Activated T-helper 1 cell treated with anti-CD3 and anti-CD28 coated beads, Interleukin-2, amount 50 U/mL, for 16 hours (primary cell): ENCODE data around the gene CYCS.
A peak's percentile ranks its signal among the peaks of the same experiment; 100 is the strongest.
"Not testable (repeated sequence)": the region's sequence is repeated elsewhere in the genome, so short reads cannot be mapped to it uniquely, and the experiment has no call there.

ENCODE experiments used
- DNase-seq, 2 donors: peaks; one replicate each; pipeline ENCODE4 v3.0.0-alpha.2; 2020; ENCODE audit warnings: low read depth in 1 of 2, low spot score in 1 of 2

Gene CYCS

DNA sequence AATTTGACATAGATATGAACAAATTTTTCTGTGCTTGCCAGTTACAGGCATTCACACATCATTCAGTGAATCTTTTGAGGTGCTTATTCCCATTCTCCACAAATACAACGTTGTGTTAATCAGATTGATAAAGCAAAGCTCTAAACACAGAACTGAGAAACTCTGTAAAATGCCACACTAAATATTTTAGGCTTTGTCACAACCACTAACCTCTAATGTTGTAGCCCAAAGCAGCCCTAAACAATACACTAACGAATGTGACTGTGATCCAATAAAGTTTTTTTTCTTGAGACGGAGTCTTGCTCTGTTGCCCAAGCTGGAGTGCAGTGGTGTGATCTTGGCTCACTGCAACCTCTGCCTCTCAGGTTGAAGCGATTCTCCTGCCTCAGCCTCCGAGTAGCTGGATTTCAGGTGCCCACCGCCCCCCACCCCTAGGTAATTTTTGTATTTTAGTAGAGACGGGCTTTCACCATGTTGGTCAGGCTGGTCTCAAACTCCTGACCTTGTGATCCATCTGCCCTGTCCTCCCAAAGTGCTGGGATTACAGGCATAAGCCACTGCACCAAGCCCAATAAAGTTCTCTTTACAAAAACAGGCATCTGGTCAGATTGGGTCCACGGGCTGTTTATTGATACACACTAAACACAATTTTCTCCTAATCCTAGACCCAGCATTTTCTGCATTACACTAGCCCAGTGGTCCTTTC lies 6.9 kb downstream of the CYCS start:
- no peak for DNase-seq

DNA sequence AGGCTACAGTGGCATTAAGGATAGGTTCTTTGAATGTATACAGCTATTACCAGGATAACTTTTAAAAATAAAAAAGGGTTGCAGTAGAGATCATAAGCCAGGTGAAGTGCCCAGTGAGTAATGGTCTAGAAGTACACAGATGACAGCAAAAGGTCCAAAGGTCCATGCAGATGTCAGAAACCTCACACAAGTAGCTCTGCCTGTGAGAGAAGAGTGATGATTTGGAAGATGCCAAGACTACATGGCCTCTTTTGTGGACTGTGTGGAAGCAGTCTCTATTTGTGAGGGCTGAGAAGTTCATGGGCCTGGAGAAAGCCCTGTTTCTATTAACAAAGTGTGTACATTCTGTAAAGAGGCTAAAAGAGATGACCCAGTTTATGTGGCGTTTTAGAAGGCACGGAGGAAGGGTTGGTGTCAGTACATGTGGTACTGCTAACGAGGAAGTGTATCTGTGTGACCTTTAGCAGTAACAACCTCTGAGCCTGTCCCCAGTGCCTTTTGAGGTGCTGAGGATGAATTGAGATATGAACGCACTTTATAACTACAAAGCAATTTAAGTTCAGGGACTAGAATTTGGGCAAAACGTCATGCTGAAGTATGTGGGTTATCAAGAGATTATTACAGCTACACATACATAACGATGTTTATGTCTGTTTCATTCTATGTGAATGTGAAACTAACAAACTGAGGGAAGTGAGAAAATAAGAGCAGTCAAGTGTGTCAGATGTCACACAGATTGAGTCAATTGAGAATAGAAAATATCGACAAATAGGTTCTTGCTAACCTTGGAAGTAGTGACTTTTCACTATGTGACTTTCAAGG lies 7.6 kb downstream of the CYCS start:
- DNase-seq = no peak

DNA sequence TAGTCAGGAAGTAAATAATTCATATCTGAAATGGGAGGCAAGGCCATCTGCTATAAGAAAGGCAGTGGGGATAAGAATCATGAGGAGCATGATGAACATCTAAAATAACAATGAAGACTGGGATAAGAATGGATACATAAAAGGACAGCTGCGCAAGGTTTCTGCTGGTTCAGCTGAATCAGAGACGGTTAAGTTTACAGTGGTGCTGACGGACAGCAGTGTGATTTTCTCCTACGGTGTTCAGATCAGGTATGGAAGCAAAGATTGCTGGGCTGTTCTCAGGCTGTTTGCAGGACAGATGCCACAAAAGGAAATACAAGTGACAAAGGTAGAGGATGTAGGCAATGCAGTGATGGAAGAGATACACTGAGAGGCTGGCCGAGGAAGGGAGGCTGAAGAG lies 8.4 kb downstream of the CYCS start:
- DNase-seq = no peak

DNA sequence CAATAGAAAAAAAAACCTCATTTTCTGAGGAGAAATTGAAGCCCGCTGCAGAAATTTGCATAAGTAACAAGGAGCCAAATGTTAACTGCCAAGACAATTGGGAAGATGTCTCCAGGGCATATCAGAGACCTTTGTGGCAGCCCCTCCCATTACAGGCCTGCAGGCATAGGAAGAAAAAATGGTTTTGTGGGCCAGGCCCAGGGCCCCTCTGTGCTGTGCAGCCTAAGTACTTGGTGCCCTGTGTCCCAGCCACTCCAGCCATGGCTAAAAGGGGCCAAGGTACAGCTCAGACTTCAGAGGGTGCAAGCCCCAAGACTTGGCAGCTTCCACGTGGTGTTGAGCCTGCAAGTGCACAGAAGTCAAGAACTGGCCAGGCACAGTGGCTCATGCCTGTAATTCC lies 14.5 kb downstream of the CYCS start:
- DNase-seq = not testable (repeated sequence)

DNA sequence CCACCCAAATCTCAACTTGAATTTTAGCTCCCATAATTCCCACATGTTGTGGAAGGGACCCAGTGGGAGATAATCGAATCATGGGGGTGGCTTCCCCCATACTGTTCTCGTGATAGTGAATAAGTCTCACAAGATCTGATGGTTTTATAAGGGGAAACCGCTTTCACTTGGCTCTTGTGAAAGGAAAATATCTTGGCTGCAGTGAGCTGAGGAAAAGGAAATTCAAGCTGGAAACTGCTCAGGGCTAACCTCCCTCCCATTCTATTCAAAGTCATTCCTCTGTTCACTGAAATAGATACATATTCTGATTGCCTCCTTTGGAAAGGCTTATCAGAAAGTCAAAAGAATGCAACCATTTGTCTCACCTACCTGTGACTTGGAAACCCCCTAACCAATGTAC lies 15.8 kb downstream of the CYCS start:
- no peak for DNase-seq

DNA sequence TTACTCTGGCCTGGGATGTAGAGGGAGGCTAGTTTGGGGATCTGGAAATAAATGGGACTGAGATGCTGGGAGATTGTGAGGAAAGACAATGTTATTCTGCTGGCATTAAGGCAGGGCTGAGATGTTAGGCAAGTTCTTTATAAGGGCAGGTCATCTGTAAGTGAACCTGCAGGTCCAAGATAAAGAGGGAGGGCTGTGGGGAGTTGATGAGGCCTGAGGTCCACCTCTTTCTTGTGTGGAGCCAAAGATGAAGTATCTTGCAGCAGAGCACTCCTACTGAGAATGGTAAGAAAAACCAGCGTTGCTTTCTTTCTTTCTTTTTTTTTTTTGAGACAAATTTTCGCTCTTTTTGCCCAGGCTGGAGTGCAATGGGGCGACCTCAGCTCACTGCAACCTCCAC lies 19.1 kb downstream of the CYCS start:
- no peak for DNase-seq

DNA sequence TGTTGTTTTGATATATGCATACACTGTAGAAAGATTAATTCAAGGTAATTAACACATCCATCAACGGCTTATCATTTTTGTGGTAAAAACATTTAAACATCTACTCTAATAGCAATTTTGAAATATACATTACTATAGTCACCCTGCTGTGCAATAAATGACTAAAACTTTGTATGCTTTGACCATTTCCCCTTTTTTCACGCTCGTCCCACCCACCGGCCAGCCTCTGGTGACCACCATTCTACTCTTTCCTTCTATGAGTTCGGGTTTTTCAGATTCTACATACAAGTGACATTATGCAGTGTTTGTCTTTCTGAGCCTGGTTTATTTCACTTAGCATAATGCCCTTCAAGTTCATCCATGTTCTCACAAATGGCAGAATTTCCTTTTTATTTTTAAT lies 21.3 kb downstream of the CYCS start:
- no peak for DNase-seq

DNA sequence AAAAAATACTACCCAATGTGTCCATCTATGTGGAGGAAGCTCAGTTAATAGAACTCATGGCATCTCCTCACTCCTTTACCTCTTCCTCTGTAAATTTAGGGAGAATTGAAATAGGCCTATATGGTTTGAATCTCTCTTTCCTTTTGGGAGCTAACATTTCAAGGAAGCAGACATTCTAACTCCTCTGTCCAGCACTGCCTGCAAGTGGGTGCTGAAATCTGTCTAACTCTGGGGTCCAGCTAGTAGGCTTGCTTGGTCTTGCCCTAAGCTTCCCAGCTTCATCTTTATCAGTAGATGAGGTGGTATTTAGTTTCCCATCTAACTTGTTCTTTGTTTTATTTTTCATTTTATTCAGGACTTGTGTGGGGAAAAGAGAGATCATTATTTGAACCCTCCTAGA lies 23.2 kb downstream of the CYCS start:
- DNase-seq = no peak

DNA sequence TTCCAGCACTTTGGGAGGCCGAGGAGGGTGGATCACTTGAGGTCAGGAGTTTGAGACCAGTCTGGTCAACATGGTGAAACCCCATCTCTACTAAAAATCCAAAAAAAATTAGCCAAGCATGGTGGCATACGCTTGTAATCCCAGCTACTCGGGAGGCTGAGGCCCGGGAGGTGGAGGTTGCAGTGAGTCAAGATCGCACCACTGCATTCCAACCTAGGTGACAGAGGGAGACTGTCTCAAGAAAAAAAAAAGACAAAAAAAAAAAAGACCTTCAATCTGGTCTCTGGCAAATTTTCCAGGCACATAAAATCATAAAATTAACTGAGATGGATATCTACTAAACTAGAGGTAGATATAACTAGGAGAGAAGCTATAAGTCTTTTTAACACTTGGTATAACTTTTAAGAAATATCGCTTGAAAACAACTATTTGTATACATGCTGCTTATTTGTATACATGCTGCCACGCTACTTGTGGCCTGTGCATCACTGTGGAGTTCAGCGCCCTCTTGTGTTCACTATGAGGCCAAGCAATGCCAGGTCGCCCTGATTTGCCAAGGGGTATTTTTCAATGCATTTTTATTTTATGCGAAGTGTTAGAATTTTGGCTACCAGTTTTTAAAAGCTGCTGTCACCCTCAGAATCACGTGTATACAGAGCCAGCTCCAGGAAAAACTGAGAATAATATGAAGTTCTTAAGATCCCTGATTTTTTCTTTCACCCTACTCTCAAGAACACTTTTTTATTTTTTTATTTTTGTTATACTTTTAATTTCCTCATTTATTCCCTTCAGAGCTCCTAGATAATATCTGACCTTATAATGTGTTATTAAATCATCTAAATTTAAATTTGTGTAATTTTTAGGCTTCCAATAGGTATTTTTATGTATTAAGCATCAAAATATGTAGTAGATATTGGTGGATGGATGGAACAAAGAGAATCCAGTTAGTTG lies 26.7 kb downstream of the CYCS start:
- DNase-seq = peak; percentile 29 to 30

DNA sequence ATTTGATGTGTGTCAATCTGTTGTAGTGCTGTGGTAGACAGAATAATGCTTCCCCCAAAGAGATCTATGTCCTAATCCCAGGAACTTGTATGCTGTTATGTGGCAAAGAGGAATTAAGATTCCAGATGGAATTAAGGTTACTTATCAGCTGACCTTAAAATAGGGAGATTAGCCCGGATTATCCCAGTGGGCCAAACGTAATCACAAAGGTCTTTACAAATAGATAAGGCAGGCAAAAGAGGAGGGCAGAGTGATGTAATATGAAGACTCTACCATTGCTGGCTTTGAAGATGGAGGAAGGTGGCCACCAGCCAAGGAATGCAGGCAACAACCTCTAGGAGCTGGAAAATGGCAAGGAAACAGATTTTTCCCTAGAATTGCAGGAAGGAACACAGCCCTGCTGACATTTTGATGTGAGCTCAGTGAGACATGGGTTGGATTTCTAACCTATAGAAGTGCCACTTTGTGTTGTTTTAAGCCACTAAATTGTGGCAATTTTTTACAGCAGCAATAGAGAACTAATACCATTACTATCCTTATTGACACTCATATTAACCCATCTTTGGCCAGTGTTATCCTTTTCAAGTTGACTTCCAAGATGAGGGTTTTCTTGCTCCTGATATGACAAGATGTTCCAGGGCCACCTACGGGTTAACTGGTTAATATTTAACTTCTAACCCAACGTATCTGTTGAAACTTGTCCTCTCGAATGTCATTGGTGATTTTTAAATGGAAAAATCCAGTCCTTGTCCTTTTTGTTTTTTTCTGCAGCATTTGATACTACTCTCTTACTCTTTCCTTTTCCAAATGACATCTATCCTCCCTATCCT lies 29.3 kb downstream of the CYCS start:
- no peak for DNase-seq

DNA sequence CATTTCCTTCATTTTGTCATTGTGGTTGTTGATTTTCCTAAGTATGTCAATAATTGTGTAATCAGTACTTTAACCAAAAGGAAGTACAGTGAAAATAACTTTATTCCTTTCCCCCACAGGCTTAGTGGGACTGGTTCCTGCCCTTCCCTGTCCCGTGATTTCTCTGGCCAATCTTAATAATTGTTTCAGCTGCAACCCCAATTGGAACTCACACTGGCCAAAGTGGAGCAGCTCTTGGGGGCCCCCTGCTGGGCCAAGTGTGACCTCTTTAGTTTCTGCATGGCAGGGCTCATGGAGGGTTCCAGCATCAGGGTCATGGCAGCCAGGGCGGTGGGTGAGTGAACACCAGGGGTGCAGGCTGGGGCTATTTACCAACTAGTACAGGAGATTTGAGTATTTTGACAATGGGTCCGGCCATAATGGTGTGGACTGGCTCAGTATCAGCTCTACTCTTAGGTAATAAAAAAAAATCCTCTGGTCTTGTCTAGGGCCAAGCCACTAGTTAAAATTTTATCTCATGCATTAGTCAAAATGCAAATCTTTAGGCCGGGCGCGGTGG lies 31.7 kb downstream of the CYCS start:
- DNase-seq = peak; percentile 54 to 60

DNA sequence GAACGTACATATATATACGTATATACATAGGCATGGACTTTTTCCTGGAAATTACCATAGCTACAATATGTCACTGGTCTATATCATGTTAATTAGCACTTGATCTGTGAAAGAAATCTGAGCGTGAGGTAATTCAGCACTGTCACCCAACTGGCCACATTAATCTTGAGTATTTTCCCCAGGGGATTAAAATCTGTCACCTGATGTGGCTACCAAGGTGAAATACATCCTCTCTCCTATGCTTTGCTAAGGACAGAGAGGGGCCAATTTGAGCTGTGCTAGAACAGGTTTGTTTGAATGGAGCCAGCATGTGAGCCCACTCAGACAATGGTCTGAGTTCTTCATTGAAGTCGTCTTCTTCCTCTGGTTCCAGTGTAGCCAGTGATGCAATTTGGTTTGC lies 33.3 kb downstream of the CYCS start:
- no peak for DNase-seq

DNA sequence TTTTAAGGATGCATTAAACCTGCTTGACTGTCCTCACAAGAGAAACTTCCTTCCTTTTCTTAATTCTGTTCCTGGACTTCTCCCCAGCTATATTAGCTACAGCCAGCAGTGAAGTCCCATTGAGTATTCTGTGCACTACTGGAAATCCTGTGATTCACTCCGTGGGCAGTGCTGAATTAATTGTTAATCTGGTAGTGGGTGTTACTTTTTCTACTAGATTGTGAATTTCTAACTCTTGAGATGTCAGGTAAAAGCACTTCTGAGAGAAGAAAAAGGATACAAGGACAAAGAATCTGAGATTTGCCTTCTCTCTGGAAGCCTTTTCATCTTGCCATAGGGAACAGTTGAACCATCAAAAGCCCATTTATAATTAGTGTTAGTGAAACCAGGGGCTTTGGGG lies 33.9 kb downstream of the CYCS start:
- no peak for DNase-seq

DNA sequence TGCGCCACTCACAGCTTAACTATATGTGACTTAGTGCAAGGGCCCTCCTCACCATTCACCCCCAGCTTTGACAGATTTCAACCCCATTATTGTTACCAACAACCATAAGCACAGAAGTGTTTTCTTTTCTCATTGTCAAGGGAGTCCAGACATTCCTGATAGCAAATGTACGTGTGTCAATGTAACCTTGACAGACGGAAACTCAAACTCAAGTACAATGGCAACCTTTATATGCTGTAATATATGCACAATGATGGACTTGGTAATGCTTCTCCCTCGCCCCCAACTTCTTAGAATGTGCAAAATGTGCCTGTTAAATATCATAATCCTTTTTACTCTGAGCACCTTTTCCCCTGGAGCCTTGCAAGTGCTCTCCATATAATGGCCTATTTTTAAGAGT lies 34.7 kb downstream of the CYCS start:
- DNase-seq = no peak

DNA sequence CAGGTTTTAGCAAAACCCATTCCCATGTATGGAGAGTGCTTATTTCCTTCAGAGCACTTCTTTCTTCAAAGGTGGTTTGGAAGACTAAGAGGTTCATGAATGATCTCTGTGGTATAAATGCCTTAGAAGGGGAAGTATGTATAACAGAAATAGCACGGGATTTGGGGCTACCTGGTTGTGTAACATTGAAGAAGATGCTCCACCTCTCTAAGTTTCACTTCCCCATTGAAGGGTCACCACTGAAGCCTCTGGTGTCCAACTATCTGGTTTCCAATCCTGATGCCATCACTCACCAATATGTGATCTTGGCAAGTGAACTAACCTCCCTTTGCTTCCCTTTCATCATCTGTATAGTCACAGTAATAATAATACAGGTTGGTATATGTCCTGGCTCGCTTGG lies 37.2 kb downstream of the CYCS start:
- DNase-seq = no peak

DNA sequence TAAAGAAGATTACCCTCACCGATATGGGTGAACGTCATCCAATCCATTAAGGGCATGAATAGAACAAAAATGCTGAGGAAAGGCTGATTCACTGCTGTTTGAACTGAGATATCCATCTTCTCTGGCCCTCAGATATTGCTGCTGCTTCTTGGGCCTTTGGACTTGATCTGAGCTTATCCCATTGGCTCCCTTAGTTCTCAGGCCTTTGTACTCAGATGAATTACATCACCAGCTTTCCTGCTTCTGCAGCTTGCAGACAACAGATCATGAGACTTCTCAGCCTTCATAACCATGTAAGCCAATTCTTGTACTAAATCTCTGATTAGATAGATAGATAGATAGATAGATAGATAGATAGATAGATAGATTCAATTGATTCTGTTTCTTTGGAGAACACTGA lies 40.2 kb downstream of the CYCS start:
- DNase-seq = no peak

DNA sequence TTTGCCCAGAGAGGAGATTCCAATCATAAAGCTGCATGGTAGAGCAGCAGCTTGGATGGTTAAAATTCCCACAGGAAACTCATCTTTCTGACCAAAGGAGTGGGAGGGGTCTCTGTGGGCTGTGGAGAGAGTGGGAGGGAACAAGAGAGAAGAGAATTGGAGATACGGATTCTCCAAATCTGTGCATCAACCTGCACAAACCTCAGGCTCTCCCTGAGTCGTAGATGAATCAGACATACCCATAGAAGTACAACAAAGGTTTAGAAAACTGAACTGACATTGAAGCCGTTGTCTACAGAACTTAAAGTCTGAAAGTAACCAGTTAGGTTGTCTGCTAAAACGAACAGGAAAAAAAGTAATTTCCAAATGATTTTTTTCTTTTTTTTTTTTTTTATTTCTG lies 41.9 kb downstream of the CYCS start:
- no peak for DNase-seq

DNA sequence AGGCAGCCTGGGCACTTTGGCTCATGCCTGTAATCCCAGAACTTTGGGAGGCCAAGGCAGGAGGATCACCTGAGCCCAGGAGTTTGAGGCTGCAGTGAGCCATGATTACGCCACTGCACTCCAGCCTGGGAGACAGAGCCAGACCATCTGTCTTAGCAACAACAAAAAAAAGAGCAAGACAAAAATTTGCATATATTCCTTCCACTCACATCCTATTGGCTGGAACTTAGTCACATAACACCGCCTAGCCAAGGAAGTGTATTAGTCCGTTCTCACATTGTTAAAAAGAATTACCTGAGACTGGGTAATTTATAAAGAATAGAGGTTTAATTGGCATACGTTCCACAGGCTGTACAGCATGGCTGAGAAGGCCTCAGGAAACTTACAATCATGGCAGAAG lies 43.0 kb downstream of the CYCS start:
- DNase-seq = not testable (repeated sequence)

DNA sequence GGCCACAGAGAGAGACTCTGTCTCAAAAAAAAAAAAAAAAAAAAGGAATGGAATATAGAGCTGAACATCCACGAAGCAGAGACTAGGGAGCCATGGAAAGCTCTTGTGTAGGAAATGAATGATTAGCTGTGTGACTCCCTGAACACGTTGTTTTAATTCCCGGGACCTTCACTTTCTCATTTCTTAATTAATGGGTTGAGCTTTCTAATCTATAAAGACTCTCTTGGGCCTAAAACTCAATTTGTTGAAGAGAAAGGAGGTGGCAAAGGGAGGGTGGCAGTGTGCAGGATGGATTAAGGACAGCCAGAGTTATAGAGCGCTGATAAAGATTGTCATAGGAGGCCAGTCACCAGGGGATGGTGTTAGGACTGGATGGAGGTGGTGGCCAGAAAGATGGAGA lies 48.0 kb downstream of the CYCS start:
- no peak for DNase-seq

DNA sequence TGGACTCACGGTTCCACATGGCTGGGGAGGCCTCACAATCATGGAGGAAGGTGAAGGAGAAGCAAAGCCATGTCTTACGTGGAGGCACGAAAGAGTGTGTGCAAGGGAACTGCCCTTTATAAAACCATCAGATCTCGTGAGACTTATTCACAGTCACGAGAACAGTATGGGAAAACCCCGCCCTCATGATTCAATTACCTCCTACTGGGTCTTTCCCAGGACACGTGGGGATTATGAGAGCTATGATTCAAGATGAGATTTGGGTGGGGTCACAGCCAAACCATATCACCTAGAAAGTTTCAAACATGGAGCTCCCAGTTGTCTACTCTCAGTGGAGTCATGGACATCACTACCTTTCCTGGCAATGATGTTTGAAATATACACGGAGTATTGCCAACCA lies 49.6 kb downstream of the CYCS start:
- peak in 1 of 2 donors; percentile 6 for DNase-seq
